H1 (cell line): Measurements from ENCODE around the gene MT1X. TPM values are rescaled to one million over a fixed set of nuclear protein-coding genes. Genes with fewer than 3 reads are reported as not detected.

Experiments
- BRCA1 ChIP-seq: IDR thresholded peaks from 2 replicates; pipeline ENCODE4 v1.6.1; 2012; ENCODE audit warnings: low read depth, low read length, improper control_type of control experiment
- CBX5 ChIP-seq: fragments of 300-800, 300-1000 bp; sonication (generic); IDR thresholded peaks from 2 replicates; pipeline ENCODE4 v1.7.1; 2016; ENCODE audit warnings: antibody characterized with exemption, low read length, low read depth
- CHD1 ChIP-seq: IDR thresholded peaks from 2 replicates; pipeline ENCODE4 v1.6.1; 2012; ENCODE audit warnings: low read depth, low read length, improper control_type of control experiment
- CHD2 ChIP-seq: IDR thresholded peaks from 2 replicates; pipeline ENCODE4 v1.6.1; 2012; ENCODE audit warnings: low read length, improper control_type of control experiment
- CREB1 ChIP-seq: IDR thresholded peaks from 2 replicates; pipeline ENCODE4 v1.6.1; 2012; ENCODE audit warnings: inconsistent platforms
- HDAC6 ChIP-seq: IDR thresholded peaks from one replicate; pipeline ENCODE4 v1.7.1; 2012; ENCODE audit warnings: low read depth, mild to moderate bottlenecking, inconsistent platforms, low read length, moderate library complexity
- MAFK ChIP-seq: IDR thresholded peaks from 2 replicates; pipeline ENCODE4 v1.6.1; 2012; ENCODE audit warnings: low read depth, mild to moderate bottlenecking, improper control_type of control experiment, low read length
- NANOG ChIP-seq: IDR thresholded peaks from 2 replicates; pipeline ENCODE4 v1.6.1; 2011; ENCODE audit warnings: low read length, low read depth, mild to moderate bottlenecking, inconsistent platforms; ENCODE audit not compliant: insufficient read depth, poor library complexity, severe bottlenecking
- RAD21 ChIP-seq, 2 experiments: IDR thresholded peaks in 1 of 2; conservative IDR thresholded peaks in 1 of 2; 2 replicates each; pipeline ENCODE4 v1.6.1; 2011; ENCODE audit warnings: low read depth in 2 of 2, low read length in 2 of 2, improper control_type of control experiment in 1 of 2, inconsistent platforms in 1 of 2, mild to moderate bottlenecking in 1 of 2, moderate library complexity in 1 of 2
- RNF2 ChIP-seq: fragments of 200-900, 300-1000 bp; sonication (generic); IDR thresholded peaks from 2 replicates; pipeline ENCODE4 v1.7.1; 2016; ENCODE audit warnings: borderline replicate concordance, low read depth, mild to moderate bottlenecking, antibody characterized with exemption, low read length; ENCODE audit not compliant: poor library complexity, severe bottlenecking; ENCODE audit errors: missing control alignments
- RXRA ChIP-seq: IDR thresholded peaks from 2 replicates; pipeline ENCODE4 v1.6.1; 2011; ENCODE audit warnings: low read depth, mild to moderate bottlenecking, low read length, moderate library complexity; ENCODE audit not compliant: insufficient read depth
- SAP30 ChIP-seq: fragments of 300-600 bp; sonication (generic); IDR thresholded peaks from 2 replicates; pipeline ENCODE4 v1.7.1; 2012; ENCODE audit warnings: low read length, moderate library complexity, mild to moderate bottlenecking, inconsistent platforms; ENCODE audit not compliant: insufficient read depth, insufficient replicate concordance
- SIRT6 ChIP-seq: IDR thresholded peaks from one replicate; pipeline ENCODE4 v1.7.1; 2012; ENCODE audit warnings: low read length, inconsistent platforms
- SRF ChIP-seq: IDR thresholded peaks from 2 replicates; pipeline ENCODE4 v1.6.1; 2011; ENCODE audit warnings: mild to moderate bottlenecking, low read depth, low read length, moderate library complexity
- TBP ChIP-seq: IDR thresholded peaks from 2 replicates; pipeline ENCODE4 v1.6.1; 2011; ENCODE audit warnings: low read depth, low read length, improper control_type of control experiment
- TCF12 ChIP-seq: IDR thresholded peaks from 2 replicates; pipeline ENCODE4 v1.6.1; 2011; ENCODE audit warnings: low read depth, mild to moderate bottlenecking, low read length
- YY1 ChIP-seq: IDR thresholded peaks from 2 replicates; pipeline ENCODE4 v1.6.1; 2011; ENCODE audit warnings: low read depth, mild to moderate bottlenecking, low read length
- polyA plus RNA-seq, 7 experiments: library from polyadenylated mRNA; depleted of rRNA in 3 of 7; stranded (reverse) in 5 of 7; unstranded in 2 of 7; fragments of >200 nt in 5 of 7; fragments of 200-250 nt in 2 of 7; gene quantifications; 1 replicate in 5 of 7; 2 replicates in 1 of 7; 4 replicates in 1 of 7; pipeline versions ENCODE4 v1.2.1 to v1.2.3, GENCODE V29; 2011 to 2013; ENCODE audit warnings: missing spikeins in 2 of 7, mixed read lengths in 2 of 7
- total RNA-seq: library from RNA; stranded (reverse); fragmentation: NEBNext Ultra II Directional; extraction: Animal tissue kit (Norgen Biotek cat#: 25700); gene quantifications from 2 replicates; pipeline ENCODE4 v1.2.1, GENCODE V29; 2021
- TF ChIP-seq, protein P1 (sequence below): IDR thresholded peaks from 2 replicates; pipeline ENCODE4 v1.6.1; 2012; ENCODE audit warnings: inconsistent platforms
- TF ChIP-seq, protein P2 (sequence below), 3 experiments: IDR thresholded peaks; 1 replicate in 2 of 3; 2 replicates in 1 of 3; pipeline versions ENCODE4 v1.5.1 to v1.6.1; 2011; ENCODE audit warnings: low read length in 3 of 3, mild to moderate bottlenecking in 3 of 3, inconsistent platforms in 2 of 3, low read depth in 1 of 3, moderate library complexity in 1 of 3; ENCODE audit not compliant: insufficient read depth in 1 of 3; ENCODE audit errors: control extremely low read depth in 1 of 3

The MT1X gene
- total and polyA plus RNA-seq, 2 of the 8 experiments (the other 6 are each of a cell fraction or from before 2014, with no cell fraction given) = 52.4 to 1,060 TPM

DNA sequence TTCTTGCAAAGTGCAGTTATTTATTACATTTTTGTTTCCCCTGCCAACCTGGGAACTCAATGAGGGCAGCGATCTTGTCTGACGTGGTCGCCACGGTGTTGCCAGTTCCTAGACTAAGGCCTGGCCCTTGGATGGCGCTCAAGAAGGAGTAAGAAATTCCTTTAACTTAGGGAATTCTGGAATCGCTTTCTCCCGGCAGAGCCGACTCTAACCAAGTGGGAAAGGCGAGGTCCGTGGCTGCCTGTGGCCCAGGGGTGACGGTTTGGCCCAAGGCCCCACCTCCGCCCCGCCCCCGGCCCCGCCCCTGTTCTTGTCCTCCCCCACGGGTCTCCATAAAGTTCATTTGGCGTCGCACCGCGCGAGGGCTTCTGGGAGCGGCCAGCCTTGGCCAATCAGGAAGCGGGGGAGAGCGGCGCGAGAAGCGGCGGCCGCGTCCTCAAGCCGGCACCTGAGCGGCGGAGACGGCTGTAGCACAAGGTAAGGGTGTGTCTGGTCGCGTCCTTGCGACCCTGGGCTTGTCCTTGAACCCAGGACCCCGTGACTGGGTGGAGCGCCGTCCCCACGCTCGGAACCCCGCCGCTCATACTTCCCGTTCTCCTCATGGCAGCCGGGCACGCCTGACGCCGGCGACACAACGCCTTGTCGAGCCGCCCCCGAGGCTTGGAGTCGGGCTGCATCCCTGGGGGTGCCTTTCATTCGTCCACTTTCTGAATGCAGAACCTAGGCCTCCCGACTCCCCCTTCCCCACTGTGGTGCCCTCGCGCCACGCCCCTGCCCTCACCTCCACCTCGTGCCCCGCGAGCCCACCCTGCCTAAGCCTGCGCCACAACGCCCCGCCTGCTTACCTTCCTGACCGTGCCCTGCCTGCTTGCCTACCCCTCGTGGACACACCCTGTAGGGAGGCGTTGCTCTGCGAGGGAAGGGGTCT, 47.7 kb downstream of the MT1X start, which contains the start of gene NUP93 (continued):
- no peak for TF ChIP-seq RAD21 (IDR thresholded peaks at IDR 0.05 in 1 of 2, conservative IDR thresholded peaks at IDR 0.05 in 1 of 2; ENCODE audit: low read depth in 2 of 2, low read length in 2 of 2)
- TF ChIP-seq TCF12 = no peak
- no peak for TF ChIP-seq RXRA
- TF ChIP-seq BRCA1 = no peak
- peak; percentile 78 for TF ChIP-seq CREB1
- TF ChIP-seq, protein P1, sequence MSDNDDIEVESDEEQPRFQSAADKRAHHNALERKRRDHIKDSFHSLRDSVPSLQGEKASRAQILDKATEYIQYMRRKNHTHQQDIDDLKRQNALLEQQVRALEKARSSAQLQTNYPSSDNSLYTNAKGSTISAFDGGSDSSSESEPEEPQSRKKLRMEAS = peak; percentile 83
- TF ChIP-seq CHD1 = no peak
- TF ChIP-seq CHD2 = peak; percentile 43; the same call in 1 of the 2 replicates
- TF ChIP-seq SRF = no peak
- no peak for TF ChIP-seq SAP30
- TF ChIP-seq YY1 = 0 out of 2 replicates have a peak, but pooled peaks have one; percentile 4
- TF ChIP-seq TBP = no peak
- no peak for TF ChIP-seq NANOG
- TF ChIP-seq, protein P2, sequence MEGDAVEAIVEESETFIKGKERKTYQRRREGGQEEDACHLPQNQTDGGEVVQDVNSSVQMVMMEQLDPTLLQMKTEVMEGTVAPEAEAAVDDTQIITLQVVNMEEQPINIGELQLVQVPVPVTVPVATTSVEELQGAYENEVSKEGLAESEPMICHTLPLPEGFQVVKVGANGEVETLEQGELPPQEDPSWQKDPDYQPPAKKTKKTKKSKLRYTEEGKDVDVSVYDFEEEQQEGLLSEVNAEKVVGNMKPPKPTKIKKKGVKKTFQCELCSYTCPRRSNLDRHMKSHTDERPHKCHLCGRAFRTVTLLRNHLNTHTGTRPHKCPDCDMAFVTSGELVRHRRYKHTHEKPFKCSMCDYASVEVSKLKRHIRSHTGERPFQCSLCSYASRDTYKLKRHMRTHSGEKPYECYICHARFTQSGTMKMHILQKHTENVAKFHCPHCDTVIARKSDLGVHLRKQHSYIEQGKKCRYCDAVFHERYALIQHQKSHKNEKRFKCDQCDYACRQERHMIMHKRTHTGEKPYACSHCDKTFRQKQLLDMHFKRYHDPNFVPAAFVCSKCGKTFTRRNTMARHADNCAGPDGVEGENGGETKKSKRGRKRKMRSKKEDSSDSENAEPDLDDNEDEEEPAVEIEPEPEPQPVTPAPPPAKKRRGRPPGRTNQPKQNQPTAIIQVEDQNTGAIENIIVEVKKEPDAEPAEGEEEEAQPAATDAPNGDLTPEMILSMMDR (IDR thresholded peaks at IDR 0.05; ENCODE audit: control extremely low read depth in 1 of 3, insufficient read depth in 1 of 3, low read depth in 1 of 3, low read length in 3 of 3) = peak in 1 of 3 experiments; percentile 25; a peak in 1 of 4 replicates
- no peak for TF ChIP-seq CBX5
- TF ChIP-seq RNF2 = no peak
- no peak for TF ChIP-seq HDAC6
- no peak for TF ChIP-seq SIRT6
- no peak for TF ChIP-seq MAFK
